ENCODE measurements around the gene KDM4F.

The KDM4F gene

GRCh38 chr11:95045812-95046211 lies 3.4 kb upstream of the KDM4F start:
- DNase-seq (ENCODE audit: low spot score) (no peak), ATAC-seq (ENCODE audit: low read depth) (no peak)
- no peaks in the 10 kb centered on the region for H3K9me3 ChIP-seq (ENCODE audit: severe bottlenecking)
- peaks cover 2% of the 10 kb centered on the region for H3K27me3 ChIP-seq (ENCODE audit: insufficient read depth, poor library complexity, severe bottlenecking)
- H3K4me1 ChIP-seq (ENCODE audit: insufficient read depth, poor library complexity, severe bottlenecking), result no peaks in the 10 kb centered on the region
- no peak for TF ChIP-seq CTCF (IDR thresholded peaks at IDR 0.05; ENCODE audit: poor library complexity, severe bottlenecking)
- H3K36me3 ChIP-seq (ENCODE audit: low read depth), result no peaks in the 10 kb centered on the region
- H3K27ac ChIP-seq (ENCODE audit: poor library complexity, severe bottlenecking), result no peak overlapping the region
- H3K4me3 ChIP-seq (ENCODE audit: severe bottlenecking), result no peak overlapping the region

GRCh38 chr11:95050595-95051202 lies 1.5 kb downstream of the KDM4F start:
- peaks cover 2% of the 10 kb centered on the region for H3K27me3 ChIP-seq (ENCODE audit: insufficient read depth, poor library complexity, severe bottlenecking)
- DNase-seq (ENCODE audit: low spot score), result no peak
- no peaks in the 10 kb centered on the region for H3K9me3 ChIP-seq (ENCODE audit: severe bottlenecking)
- no peak for TF ChIP-seq CTCF (IDR thresholded peaks at IDR 0.05; ENCODE audit: poor library complexity, severe bottlenecking)
- ATAC-seq (ENCODE audit: low read depth), result no peak
- no peak overlapping the region for H3K27ac ChIP-seq (ENCODE audit: poor library complexity, severe bottlenecking)
- no peaks in the 10 kb centered on the region for H3K4me1 ChIP-seq (ENCODE audit: insufficient read depth, poor library complexity, severe bottlenecking)
- no peak overlapping the region for H3K4me3 ChIP-seq (ENCODE audit: severe bottlenecking)
- H3K36me3 ChIP-seq (ENCODE audit: low read depth), result no peaks in the 10 kb centered on the region

- no peaks in the 10 kb centered on the region for H3K27me3 ChIP-seq (ENCODE audit: insufficient read depth, poor library complexity, severe bottlenecking)
- no peak overlapping the region for H3K27ac ChIP-seq (ENCODE audit: poor library complexity, severe bottlenecking)
- no peak for DNase-seq (ENCODE audit: low spot score)
- TF ChIP-seq CTCF (IDR thresholded peaks at IDR 0.05; ENCODE audit: poor library complexity, severe bottlenecking), result no peak
- H3K36me3 ChIP-seq (ENCODE audit: low read depth), result no peaks in the 10 kb centered on the region
- no peaks in the 10 kb centered on the region for H3K4me1 ChIP-seq (ENCODE audit: insufficient read depth, poor library complexity, severe bottlenecking)
- H3K4me3 ChIP-seq (ENCODE audit: severe bottlenecking), result no peak overlapping the region
- H3K9me3 ChIP-seq (ENCODE audit: severe bottlenecking), result no peaks in the 10 kb centered on the region
- no peak for ATAC-seq (ENCODE audit: low read depth)
These were observed 5.1 kb downstream of the KDM4F start for GRCh38 chr11:95054356-95054755.

- Histone ChIP-seq H3K4me1 (ENCODE audit: insufficient read depth, poor library complexity, severe bottlenecking) (no peaks in the 10 kb centered on the region), H3K27ac (ENCODE audit: poor library complexity, severe bottlenecking) (no peak overlapping the region), H3K27me3 (ENCODE audit: insufficient read depth, poor library complexity, severe bottlenecking) (no peaks in the 10 kb centered on the region), H3K9me3 (ENCODE audit: severe bottlenecking) (no peaks in the 10 kb centered on the region), H3K36me3 (ENCODE audit: low read depth) (no peaks in the 10 kb centered on the region), H3K4me3 (ENCODE audit: severe bottlenecking) (no peak overlapping the region)
- no peak for DNase-seq (ENCODE audit: low spot score)
- TF ChIP-seq CTCF (IDR thresholded peaks at IDR 0.05; ENCODE audit: poor library complexity, severe bottlenecking), result no peak
- no peak for ATAC-seq (ENCODE audit: low read depth)
These were observed 6.2 kb downstream of the KDM4F start for GRCh38 chr11:95055283-95055897.

- no peaks in the 10 kb centered on the region for H3K27me3 ChIP-seq (ENCODE audit: insufficient read depth, poor library complexity, severe bottlenecking)
- no peaks in the 10 kb centered on the region for H3K4me1 ChIP-seq (ENCODE audit: insufficient read depth, poor library complexity, severe bottlenecking)
- no peak for TF ChIP-seq CTCF (IDR thresholded peaks at IDR 0.05; ENCODE audit: poor library complexity, severe bottlenecking)
- H3K4me3 ChIP-seq (ENCODE audit: severe bottlenecking), result no peak overlapping the region
- no peaks in the 10 kb centered on the region for H3K36me3 ChIP-seq (ENCODE audit: low read depth)
- DNase-seq (ENCODE audit: low spot score) (no peak), ATAC-seq (ENCODE audit: low read depth) (no peak)
- H3K9me3 ChIP-seq (ENCODE audit: severe bottlenecking), result no peaks in the 10 kb centered on the region
- no peak overlapping the region for H3K27ac ChIP-seq (ENCODE audit: poor library complexity, severe bottlenecking)
These were observed 8.7 kb downstream of the KDM4F start for GRCh38 chr11:95057959-95058358.
